Measurements from ENCODE around the gene CNBD2. TPM values are rescaled to one million over a fixed set of nuclear protein-coding genes. Genes with fewer than 3 reads are reported as not detected.

CNBD2 gene
- total RNA-seq, 1 experiment from 2014 or later = 5.0 TPM

GRCh38 chr20:35963878-35964277, 4.5 kb upstream of the CNBD2 start:
- peaks cover 19% of the 10 kb centered on the region for H3K27me3 Mint-ChIP-seq (ENCODE audit: unreplicated experiment)
- H3K27ac Mint-ChIP-seq (ENCODE audit: unreplicated experiment) = no peak overlapping the region
- CTCF ChIA-PET = interaction anchor here (0.6 to 0.7 kb wide), 2 partner anchors 14 to 17 kb away, joined by 3 to 4 read pairs; no protein-coding TSS in a partner anchor
- no peaks in the 10 kb centered on the region for H3K36me3 Mint-ChIP-seq (ENCODE audit: insufficient read depth, unreplicated experiment)
- no peaks in the 10 kb centered on the region for H3K9me3 Mint-ChIP-seq (ENCODE audit: low read depth, unreplicated experiment)
- DNase-seq = no peak
- peaks cover 7% of the 10 kb centered on the region for H3K4me1 Mint-ChIP-seq (ENCODE audit: low read depth, unreplicated experiment)
- no peak for TF ChIP-seq CTCF (IDR thresholded peaks at IDR 0.05; ENCODE audit: unreplicated experiment)
- no peak overlapping the region for H3K4me3 Mint-ChIP-seq (ENCODE audit: low read depth, unreplicated experiment)
- intact Hi-C loops (cut with micrococcal nuclease; ENCODE audit: unreplicated experiment) = no loop called here
- no TSS peak for BruUV-seq (replicated peaks)

- no peaks in the 10 kb centered on the region for H3K27me3 Mint-ChIP-seq (ENCODE audit: unreplicated experiment)
- H3K4me3 Mint-ChIP-seq (ENCODE audit: low read depth, unreplicated experiment) = no peak overlapping the region
- no peaks in the 10 kb centered on the region for H3K36me3 Mint-ChIP-seq (ENCODE audit: insufficient read depth, unreplicated experiment)
- CTCF ChIA-PET = interaction anchor here (0.9 to 1.3 kb wide), 4 partner anchors 11 to 234 kb away, joined by 3 to 5 read pairs (median 4); partner anchors contain the start of gene SCAND1
- peaks cover 17% of the 10 kb centered on the region for H3K4me1 Mint-ChIP-seq (ENCODE audit: low read depth, unreplicated experiment)
- no peaks in the 10 kb centered on the region for H3K9me3 Mint-ChIP-seq (ENCODE audit: low read depth, unreplicated experiment)
- intact Hi-C loops (cut with micrococcal nuclease; ENCODE audit: unreplicated experiment) = no loop called here
- no TSS peak for BruUV-seq (replicated peaks)
- no peak for DNase-seq
- no peak for TF ChIP-seq CTCF (IDR thresholded peaks at IDR 0.05; ENCODE audit: unreplicated experiment)
- no peak overlapping the region for H3K27ac Mint-ChIP-seq (ENCODE audit: unreplicated experiment)
Observed at GRCh38 chr20:35968930-35969329, 540 bp downstream of the CNBD2 start.

GRCh38 chr20:35971981-35972380, 3.6 kb downstream of the CNBD2 start:
- DNase-seq = no peak
- CTCF ChIA-PET = interaction anchor here (1.5 kb wide), 1 partner anchor 8 kb away, joined by 3 read pairs; no protein-coding TSS in a partner anchor
- no peak for TF ChIP-seq CTCF (IDR thresholded peaks at IDR 0.05; ENCODE audit: unreplicated experiment)
- Mint-ChIP-seq H3K27me3 (ENCODE audit: unreplicated experiment) (no peaks in the 10 kb centered on the region), H3K27ac (ENCODE audit: unreplicated experiment) (no peak overlapping the region), H3K4me1 (ENCODE audit: low read depth, unreplicated experiment) (peaks cover 17% of the 10 kb centered on the region), H3K36me3 (ENCODE audit: insufficient read depth, unreplicated experiment) (no peaks in the 10 kb centered on the region), H3K4me3 (ENCODE audit: low read depth, unreplicated experiment) (no peak overlapping the region), H3K9me3 (ENCODE audit: low read depth, unreplicated experiment) (no peaks in the 10 kb centered on the region)
- intact Hi-C loops (cut with micrococcal nuclease; ENCODE audit: unreplicated experiment) = no loop called here
- BruUV-seq (replicated peaks) = no TSS peak

GRCh38 chr20:35972462-35972861, 4.1 kb downstream of the CNBD2 start:
- no peak for TF ChIP-seq CTCF (IDR thresholded peaks at IDR 0.05; ENCODE audit: unreplicated experiment)
- intact Hi-C loops (cut with micrococcal nuclease; ENCODE audit: unreplicated experiment) = no loop called here
- no peak for DNase-seq
- H3K27ac Mint-ChIP-seq (ENCODE audit: unreplicated experiment) = no peak overlapping the region
- H3K4me3 Mint-ChIP-seq (ENCODE audit: low read depth, unreplicated experiment) = no peak overlapping the region
- H3K4me1 Mint-ChIP-seq (ENCODE audit: low read depth, unreplicated experiment) = peaks cover 17% of the 10 kb centered on the region
- CTCF ChIA-PET = interaction anchor here (1.5 kb wide), 1 partner anchor 8 kb away, joined by 3 read pairs; no protein-coding TSS in a partner anchor
- no peaks in the 10 kb centered on the region for H3K9me3 Mint-ChIP-seq (ENCODE audit: low read depth, unreplicated experiment)
- no TSS peak for BruUV-seq (replicated peaks)
- H3K27me3 Mint-ChIP-seq (ENCODE audit: unreplicated experiment) = no peaks in the 10 kb centered on the region
- H3K36me3 Mint-ChIP-seq (ENCODE audit: insufficient read depth, unreplicated experiment) = no peaks in the 10 kb centered on the region
